ENCODE results near the gene SEC14L1. TPM values are rescaled to one million over a fixed set of nuclear protein-coding genes. Genes with fewer than 3 reads are reported as not detected.
"Not testable (repeated sequence)": the region's sequence is repeated elsewhere in the genome, so short reads cannot be mapped to it uniquely, and the experiment has no call there.

Gene SEC14L1
- total RNA-seq, 1 donor from 2014 or later = 144 TPM

- H3K27ac ChIP-seq = no peak overlapping the region
- no peak for TF ChIP-seq CTCF (IDR thresholded peaks at IDR 0.05)
- no peak overlapping the region for H3K4me3 ChIP-seq
- H3K27me3 ChIP-seq = no peaks in the 10 kb centered on the region
- H3K36me3 ChIP-seq = no peaks in the 10 kb centered on the region
- H3K4me1 ChIP-seq = peaks cover 9% of the 10 kb centered on the region
- no peak for ATAC-seq
- H3K9me3 ChIP-seq = no peaks in the 10 kb centered on the region
- DNase-seq = no peak
- intact Hi-C loops (cut with DNase I) = no loop called here
Measured at GRCh38 chr17:77248216-77249114, 107.7 kb downstream of the SEC14L1 start.

DNA sequence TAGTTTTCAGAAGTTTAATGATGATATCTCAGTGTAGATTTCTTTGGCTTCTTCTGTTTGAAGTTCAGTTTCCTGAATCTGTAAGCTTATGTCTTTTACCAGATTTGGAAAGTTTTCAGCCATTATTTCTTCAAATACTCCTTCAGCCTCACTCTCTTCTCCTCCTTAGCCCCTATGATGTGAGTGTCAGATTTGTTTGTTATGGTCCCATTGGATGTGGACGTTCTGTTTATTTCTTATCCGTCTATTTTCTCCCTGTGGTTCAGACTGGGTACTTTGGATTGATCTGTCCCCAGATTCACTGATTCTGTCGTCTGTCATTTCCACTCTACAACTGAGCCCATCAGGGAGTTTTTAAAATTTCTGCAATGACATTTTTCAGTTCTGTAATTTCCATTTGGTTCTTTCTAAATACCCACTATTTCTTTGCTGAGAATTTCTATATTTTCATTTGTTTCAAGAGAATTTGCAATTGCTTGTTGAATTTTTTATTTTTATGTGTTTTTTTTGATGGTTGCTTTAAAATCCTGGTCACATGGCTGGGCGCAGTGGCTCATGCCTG is 110.9 kb downstream of the SEC14L1 start:
- no peak for ATAC-seq
- intact Hi-C loops (cut with DNase I) = no loop called here
- no peak for DNase-seq
- Histone ChIP-seq H3K4me3 (no peak overlapping the region), H3K4me1 (peaks cover 23% of the 10 kb centered on the region), H3K36me3 (no peaks in the 10 kb centered on the region), H3K27me3 (no peaks in the 10 kb centered on the region), H3K27ac (no peak overlapping the region), H3K9me3 (no peaks in the 10 kb centered on the region)
- TF ChIP-seq CTCF (IDR thresholded peaks at IDR 0.05) = no peak

DNA sequence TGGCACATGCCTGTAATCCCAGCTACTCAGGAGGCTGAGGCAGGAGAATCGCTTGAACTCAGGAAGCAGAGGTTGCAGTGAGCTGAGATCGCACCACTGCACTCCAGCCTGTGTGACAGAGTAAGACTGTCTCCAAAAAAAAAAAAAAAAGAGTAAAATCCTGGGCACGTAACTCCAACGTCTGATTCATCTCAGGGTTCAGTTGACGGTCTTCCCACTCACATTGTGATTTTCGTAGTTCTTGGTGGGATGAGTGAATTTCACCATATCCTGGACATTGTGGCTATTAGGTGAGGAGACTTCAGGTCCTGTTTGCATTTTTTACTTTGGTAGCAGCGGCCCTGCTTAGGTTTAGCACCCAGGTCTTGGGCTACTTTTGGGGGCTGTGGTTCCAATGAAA is 111.5 kb downstream of the SEC14L1 start:
- intact Hi-C loops (cut with DNase I); H3K4me3 ChIP-seq; H3K9me3 ChIP-seq; DNase-seq; H3K36me3 ChIP-seq; ATAC-seq; H3K27ac ChIP-seq; H3K27me3 ChIP-seq: not testable (repeated sequence)
- peaks cover 19% of the 10 kb centered on the region for H3K4me1 ChIP-seq

- no peaks in the 10 kb centered on the region for H3K9me3 ChIP-seq
- no peak for TF ChIP-seq CTCF (IDR thresholded peaks at IDR 0.05)
- no peak overlapping the region for H3K4me3 ChIP-seq
- peak; percentile 75 for DNase-seq
- H3K36me3 ChIP-seq = no peaks in the 10 kb centered on the region
- H3K4me1 ChIP-seq = peaks cover 18% of the 10 kb centered on the region
- ATAC-seq = peak; percentile 31
- H3K27ac ChIP-seq = peak overlapping the region; percentile 55
- no peaks in the 10 kb centered on the region for H3K27me3 ChIP-seq
- intact Hi-C loops (cut with DNase I) = no loop called here
Measured at GRCh38 chr17:77253611-77254051, 112.9 kb downstream of the SEC14L1 start.

GRCh38 chr17:77254951-77255825 is 114.4 kb downstream of the SEC14L1 start:
- H3K4me3 ChIP-seq = no peak overlapping the region
- H3K27me3 ChIP-seq = no peaks in the 10 kb centered on the region
- no peaks in the 10 kb centered on the region for H3K9me3 ChIP-seq
- no peak for TF ChIP-seq CTCF (IDR thresholded peaks at IDR 0.05)
- H3K36me3 ChIP-seq = no peaks in the 10 kb centered on the region
- peak; percentile 82 for DNase-seq
- intact Hi-C loops (cut with DNase I) = no loop called here
- peak; percentile 84 for ATAC-seq
- peaks cover 18% of the 10 kb centered on the region for H3K4me1 ChIP-seq
- peak overlapping the region; percentile 74 for H3K27ac ChIP-seq

DNA sequence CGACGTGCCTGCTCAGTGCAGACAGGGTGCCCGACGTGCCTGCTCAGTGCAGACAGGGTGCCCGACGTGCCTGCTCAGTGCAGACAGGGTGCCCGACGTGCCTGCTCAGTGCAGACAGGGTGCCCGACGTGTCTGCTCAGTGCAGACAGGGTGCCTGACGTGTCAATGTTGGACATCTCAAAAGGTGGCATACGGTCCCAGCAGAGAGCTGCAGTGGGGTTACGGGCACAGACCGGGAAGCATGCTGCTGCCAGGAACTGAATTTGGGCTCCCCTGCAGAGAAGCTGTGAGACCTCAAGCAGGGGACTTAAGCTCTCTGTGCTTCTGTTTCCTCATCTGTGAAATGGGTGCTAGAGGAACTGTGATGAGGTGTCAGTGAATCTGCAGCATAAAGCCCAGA is 115.2 kb downstream of the SEC14L1 start:
- H3K36me3 ChIP-seq; H3K27me3 ChIP-seq; H3K4me3 ChIP-seq; ATAC-seq; DNase-seq; H3K9me3 ChIP-seq; intact Hi-C loops (cut with DNase I); H3K27ac ChIP-seq: not testable (repeated sequence)
- peaks cover 18% of the 10 kb centered on the region for H3K4me1 ChIP-seq

Data from upper lobe of right lung (tissue), 1 donor.